ENCODE results near the gene DUT.

DNA sequence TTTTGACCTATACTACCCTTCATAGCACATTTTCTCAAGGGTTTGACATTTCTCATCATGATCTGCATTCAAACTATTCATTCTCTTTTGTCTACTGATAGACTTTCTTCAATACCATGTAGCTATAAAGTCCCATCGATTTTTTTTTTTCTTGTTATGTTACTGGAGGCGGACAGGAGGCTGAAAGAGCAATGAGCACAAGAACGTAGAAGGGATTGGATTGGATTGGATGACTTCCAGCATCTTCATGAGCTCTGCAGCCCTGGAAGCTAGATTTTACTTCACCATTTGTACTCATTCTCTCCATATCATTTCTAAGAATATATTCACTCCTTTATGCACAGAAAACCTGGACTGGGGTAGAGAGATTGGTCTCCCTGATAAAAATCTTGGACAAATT, 43.2 kb downstream of the DUT start:
- TF ChIP-seq, protein P1, sequence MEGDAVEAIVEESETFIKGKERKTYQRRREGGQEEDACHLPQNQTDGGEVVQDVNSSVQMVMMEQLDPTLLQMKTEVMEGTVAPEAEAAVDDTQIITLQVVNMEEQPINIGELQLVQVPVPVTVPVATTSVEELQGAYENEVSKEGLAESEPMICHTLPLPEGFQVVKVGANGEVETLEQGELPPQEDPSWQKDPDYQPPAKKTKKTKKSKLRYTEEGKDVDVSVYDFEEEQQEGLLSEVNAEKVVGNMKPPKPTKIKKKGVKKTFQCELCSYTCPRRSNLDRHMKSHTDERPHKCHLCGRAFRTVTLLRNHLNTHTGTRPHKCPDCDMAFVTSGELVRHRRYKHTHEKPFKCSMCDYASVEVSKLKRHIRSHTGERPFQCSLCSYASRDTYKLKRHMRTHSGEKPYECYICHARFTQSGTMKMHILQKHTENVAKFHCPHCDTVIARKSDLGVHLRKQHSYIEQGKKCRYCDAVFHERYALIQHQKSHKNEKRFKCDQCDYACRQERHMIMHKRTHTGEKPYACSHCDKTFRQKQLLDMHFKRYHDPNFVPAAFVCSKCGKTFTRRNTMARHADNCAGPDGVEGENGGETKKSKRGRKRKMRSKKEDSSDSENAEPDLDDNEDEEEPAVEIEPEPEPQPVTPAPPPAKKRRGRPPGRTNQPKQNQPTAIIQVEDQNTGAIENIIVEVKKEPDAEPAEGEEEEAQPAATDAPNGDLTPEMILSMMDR (IDR thresholded peaks at IDR 0.05): no peak
- TF ChIP-seq POLR2A (IDR thresholded peaks at IDR 0.05): no peak
